ENCODE results near the gene SPPL2B.

The SPPL2B gene

DNA sequence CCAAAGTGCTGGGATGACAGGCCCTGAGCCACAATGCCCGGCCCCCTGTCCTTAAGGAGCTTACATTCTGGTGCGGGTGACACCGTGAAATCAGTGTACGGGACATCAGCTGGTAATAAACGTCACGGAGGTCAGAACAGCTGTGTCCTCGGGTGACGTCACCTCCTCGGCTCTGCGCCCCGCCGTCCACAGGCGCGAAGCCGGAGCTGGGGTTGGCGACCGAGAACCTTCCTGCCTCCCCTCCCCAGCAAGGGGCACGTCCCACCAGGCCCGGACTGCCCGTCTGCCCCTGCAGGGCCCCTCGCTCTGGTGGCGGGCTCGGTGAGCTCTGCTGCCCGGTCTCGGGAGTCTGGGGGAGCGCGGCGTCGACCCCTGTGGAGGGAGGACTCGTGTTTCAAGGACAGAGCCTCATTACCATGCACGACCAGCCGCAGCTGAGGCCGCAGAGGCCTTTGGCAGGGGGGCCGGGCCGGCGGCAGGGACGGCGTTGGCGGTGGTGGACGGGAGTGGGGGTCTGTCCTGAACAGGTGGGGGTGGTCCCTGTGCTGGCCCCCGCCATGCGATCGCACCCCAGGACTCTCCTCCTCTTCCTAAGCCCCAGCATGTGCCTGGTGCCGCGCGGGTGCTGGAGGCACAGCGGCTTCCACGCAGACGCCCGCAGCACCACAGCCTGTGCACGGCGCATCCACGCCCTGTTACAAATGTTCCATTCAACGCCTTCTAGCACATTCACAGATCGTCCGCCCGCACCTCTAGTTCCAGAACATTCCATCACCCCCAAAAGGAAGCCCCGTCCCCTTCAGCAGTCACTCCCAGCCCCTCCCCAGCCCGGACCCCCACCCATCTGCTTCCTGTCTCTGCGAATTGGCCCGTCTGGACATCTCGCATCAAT, 25.9 kb upstream of the SPPL2B start:
- DNase-seq = peak; percentile 65

DNA sequence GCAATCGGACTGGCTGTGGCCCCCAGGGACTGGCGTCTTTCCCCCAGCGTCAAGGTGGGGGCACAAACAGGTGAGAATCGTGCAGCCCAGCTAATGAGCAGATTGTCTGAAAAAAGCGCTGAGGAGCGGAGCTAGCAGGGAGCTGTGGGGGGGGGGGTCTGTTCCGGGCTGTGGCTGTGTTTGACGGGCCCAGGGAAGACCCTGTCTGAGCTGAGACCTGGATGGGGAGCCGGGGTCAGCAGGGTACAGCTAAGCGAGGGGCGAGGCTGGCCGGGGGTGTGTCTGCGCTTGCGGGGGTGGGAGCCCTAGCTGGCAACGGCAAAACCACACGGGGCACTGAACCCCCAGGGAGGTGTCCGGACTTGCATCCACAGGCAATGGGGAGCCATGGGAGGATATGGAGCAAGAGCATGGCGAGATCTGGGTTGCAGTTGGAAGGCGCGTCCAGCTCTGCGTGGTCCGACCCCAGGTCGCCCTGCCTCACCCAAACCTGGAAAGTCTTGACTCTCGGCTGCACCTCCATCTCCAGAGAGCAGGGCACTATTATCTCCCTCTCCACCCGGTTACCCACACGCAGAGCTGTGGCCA, 25.2 kb upstream of the SPPL2B start:
- DNase-seq = no peak

DNA sequence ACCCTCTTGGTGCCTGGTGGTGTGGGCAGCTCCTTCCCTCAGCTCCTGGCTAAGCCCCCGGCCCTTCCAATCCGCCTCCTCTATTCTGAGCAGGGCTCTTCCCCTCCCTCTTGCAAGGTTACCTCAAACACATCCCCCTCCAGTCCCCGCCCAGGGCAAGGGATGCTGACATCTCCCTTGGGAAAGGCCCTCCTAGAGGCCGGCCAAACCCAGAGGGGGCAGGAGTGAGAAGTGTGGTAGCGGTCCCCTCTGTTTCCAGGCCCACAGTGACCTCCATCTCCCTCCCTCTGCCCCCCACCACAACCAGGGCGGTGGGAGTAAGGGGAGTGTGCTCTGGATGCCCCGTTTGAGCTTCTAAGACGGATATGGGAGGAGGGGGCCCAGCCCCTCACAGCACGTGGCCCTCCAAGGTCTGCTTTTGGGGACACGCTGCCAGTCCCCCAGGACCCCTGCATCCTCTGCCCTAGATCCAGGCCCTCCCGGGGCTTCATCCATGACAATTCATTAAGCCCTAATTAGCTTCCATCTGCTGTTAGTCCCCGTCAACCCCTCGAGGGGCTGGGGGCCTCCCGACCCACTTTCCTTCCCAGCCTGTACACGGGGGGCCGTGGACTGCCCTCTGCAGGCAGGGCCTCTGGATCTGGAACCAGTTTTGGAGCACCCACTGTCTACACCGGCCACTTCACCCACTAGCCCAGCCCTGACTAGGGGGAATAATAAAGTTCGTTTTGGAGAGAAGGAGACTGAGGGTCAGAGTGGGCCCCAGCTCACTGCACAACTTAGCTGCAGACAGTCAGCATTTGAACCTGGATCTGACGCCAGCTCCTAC, 22.8 kb upstream of the SPPL2B start:
- DNase-seq = no peak

DNA sequence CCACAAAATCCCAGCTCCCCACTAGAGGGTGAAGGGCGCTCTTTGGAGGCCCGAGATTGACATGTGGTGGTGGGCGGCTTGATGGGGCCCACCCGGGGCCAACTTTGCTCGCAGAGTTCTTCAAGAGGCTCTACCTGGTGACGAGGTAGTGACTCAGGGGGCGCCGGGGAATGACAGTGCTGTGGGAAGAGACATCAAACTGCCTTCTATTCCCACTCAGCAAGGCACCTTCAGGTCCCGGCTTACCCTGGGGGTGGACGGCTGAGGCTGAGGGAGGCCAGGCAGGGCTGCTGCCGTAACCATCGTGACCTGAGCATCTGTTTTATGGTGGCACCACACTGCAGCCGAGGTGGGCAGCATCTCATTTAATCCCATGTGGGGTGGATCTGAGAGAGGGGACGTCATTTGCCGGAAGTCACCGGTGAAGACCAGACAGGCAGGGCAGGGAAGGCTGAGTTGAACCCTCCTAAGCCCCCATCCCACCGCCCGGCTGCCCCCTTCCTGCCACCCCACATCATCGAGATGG, 22.1 kb upstream of the SPPL2B start:
- DNase-seq = no peak

DNA sequence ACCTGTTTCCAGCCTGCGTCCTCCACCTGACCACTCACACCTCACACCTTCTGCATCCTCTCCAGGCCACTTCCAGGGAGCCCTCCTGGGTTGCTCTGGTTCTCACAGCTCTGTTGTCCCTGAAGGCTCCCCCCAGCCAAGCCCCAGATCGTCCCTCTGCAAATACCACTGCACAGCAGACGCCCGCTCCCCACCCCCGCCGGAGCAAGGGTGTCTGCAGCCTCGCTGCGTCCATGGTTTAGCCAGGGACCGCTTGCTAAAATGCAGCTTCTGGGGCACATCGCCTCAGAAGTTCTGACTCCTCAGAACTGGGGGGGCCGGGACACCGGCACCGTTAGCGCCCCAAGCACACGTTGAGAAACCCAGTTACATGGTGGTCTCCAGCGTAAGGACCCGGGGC, 21.5 kb upstream of the SPPL2B start:
- DNase-seq = no peak

DNA sequence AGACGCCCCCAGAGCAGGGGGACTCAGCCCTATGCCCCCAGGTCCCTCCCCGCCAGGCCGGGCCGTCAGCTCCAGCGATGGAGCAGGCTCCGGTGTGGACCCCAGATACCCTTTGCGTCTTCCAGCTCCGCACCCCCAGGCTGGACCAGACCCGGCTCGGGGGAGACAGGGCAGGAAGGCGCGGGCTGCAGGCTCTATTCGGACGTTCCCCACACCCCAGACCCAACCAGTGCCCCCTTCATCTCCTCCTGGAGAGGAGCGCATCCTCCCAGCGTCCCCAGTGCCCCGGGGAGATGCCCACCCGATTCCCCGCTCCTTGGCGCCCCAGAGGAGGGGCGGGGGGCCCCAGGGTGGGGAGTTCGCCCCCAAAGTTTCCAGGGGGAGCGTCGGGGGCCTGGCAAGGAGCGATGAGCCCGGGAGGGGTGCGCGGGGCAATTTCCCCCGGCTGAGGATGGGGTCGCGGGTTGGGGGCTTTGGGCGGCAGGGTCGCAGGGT, 20.9 kb upstream of the SPPL2B start:
- DNase-seq = no peak

DNA sequence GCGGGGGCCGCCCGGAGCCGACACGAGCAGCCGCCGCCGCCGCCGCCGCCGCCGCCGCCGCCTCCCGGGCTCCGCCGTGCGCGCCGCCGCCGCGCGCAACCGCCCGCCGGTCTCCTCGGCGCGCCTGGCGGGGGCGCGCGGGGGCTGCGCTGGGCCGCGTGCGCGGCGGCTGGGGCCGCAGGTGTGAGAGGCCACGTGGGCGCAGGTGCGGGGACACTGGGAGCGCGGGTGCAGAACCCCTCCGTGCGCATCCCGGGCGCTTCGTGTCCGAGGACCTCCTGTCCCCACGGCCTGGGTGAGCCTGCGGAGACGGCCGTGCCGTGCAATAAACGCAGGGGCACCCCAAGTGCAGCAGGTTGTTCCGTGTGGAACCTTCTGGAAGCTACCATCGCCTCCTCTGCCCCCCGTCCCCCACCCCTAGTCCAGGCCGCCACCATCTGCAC, 20.3 kb upstream of the SPPL2B start, which contains the start of gene LINGO3:
LINGO3 (minus strand) TSS at position 41 of the 443 bp plus-strand sequence. CDS start 16,378 bp downstream, outside the sequence.
- no peak for DNase-seq

DNA sequence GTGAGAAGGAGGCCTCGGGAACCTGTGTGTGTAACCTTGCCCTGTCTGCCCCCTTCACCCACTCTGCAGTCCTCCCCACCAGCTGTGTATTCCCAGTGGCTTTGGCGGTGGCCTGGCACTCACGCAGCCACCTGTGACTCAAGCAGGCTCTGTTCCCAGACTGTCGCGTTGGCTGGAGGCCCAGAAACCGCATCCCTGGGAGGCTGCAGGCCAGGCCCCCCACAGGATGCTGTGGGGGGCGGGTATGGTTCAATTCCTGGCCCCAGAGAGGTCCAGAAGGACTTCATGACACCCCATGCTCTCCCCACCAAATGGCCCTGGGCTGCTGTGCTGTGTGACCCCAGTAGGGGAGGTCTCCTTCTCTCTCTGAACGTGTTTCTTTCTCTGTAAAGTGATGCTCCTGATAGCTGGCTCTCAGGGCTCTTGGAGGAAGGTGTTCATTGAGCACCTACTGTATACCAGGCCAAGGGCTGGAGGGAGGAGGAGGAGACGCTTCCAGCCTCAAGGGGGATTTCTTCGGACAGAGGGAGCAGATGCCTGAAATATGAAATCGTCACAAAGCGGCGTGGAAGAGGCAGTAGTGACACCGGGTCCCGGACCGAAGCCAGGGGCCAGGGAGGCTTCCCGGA, 18.6 kb upstream of the SPPL2B start:
- DNase-seq = no peak

DNA sequence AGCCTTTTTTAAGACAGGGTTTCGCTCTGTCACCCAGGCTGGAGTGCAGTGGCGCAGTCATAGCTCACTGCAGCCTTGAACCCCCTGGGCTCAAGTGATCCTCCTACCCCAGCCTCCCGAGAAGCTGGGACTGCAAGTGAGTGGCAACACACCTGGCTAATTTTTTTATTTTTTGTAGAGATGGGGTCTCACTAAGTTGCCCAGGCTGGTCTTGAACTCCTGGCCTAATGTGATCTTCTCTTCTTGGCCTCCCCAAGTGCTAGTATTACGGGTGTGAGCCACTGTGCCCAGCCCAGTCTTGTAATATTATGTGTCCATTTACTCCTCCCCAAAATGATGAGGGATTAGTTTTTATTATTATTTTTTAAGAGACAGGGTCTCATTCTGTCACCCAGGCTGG, 17.4 kb upstream of the SPPL2B start:
- no peak for DNase-seq

DNA sequence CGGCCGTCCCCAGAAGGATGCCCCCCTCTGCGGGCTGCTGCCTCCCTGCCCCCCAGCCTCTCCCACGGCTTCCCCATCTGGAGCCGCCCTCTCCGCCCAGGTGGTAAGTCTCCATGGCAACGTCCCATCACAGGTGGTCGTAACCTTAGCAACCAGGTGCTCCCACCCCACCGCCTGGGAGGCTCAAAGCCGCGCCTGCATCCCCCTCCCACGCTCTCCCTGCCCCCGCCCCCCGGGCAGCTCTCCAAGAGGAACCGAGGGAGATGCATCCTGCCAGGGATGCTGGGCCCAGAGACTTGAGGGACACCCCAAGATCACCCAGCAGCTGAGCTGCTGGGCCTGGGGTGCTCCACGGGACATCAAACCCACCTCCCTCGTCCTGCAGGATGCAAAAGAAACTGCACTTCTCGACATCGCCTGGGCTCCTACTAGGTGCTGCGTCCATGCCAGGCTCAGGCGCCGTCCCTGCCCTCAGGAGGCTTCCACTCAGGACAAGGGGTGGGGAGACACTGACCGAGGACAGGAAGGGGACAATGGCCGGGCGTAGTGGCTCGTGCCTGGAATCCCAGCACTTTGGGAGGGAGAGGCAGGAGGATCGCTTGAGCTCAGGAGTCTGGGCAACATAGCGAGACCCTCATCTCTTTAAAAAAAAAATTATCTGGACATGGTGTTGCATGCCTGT, 15.5 kb upstream of the SPPL2B start:
- no peak for DNase-seq

DNA sequence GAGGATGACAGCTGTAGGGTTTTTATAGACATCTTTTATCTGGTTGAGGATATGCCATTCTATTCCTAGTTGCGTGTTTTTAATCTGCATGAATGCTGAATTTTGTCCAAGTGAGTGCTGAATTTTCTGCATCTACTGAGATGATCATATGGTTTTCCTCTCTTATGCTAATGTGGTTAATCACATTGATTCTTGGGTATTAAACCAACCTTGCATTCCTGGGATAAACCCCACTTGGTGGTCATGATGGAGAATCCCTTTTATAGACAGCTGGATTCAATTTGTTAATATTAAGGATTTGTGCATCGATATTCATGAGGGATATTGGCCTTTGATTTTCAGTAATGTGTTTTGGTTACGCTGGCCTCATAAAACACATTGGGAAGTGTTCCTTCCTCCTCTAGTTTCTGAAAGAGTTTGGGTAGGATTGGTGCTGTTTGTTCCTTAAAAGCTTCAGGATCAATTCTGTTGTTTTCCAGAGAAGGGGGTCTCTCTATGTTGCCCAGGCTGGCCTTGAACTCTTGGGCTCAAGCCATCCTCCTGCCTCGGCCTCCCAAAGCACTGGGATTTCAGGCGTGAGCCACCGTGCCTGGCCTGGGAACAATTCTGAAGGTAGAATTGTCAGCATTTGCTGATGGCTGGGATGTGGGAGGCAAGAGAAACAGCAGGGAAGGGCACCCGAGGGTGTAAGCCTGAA, 13.2 kb upstream of the SPPL2B start:
- no peak for DNase-seq

DNA sequence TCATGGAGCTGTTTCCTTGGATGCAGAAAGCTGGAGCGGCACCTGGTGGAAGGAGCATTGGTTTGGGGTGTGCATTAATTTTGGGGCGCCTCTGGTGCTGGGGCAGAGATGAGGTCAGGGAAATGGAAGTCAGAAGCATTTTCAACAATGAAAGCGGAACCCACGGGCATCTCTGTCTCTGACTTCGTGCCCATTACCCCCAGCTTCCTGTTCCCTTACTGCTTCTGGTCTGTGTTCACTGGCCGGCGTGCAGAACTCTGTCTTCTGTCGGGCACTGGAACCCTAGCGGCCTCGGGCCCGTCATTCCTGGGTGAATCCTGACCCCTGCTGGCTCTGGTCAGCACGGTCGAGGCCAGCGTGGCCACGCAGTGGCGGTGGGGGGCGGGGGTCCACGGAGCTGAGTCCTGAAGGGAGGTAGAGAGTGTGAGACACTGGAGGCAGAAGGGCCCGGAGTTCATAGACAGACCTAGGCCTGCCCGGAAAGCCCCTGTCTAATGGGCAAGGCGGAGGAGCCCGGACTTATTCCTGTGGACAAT, 12.6 kb upstream of the SPPL2B start:
- peak; percentile 89 for DNase-seq

DNA sequence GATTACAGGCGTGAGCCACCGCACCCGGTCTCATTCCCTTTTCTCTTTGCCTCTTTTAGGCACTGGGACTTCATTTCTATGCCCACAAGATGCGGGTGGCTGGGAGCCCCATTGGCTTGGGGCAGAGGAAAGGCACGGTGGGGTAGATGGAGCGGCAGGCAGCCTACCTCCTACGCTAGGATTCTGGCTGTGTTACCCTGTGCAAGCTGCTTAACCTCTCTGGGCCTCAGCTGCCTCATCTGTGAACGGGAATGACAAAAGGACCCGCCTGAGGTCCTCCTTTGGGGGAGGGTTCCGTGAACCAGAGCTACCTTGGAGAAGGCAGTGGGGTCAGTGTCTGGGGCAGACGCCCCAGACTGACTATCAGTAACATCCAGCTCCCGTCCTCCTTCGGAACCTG, 11.2 kb upstream of the SPPL2B start:
- DNase-seq = no peak

DNA sequence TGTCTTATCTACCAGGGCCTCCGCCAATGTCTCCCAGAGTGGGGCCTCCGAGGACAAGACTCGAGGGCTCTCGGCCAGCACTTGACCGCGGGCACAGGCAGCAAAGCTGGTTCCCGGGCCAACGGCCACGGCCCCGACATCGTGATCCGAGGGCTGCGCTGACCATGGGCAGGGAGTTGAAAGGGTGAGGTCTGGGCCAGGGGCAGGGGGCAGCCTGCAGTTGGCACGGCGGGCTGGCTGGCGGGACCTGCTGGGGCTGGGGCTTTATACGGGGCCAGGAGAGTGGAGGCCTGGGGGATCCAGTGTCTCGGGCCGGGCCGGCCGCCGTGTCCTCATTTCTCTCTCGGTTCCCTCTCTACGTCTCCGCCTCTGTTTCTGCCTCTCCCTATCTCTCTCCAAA, 10.7 kb upstream of the SPPL2B start:
- DNase-seq = peak; percentile 15

DNA sequence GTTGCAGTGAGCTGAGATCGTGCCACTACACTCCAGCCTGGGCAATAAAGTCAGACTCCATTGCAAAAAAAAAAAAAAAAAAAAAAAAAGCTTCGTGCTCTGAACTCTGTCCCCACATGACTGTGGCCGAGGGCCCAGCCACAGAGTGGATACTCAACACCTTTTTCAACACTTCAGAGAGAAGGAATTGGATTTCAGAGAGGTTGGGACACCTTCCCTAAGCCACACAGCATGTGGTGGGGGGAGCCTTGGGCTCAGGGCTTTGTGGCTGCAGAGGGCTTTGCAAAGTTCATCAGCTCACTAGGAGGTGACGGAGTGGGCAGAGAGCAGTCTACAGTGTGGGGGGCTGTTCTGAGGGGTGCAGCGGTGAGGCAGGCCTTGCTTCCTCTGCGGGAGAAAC, 9.6 kb upstream of the SPPL2B start:
- no peak for DNase-seq

DNA sequence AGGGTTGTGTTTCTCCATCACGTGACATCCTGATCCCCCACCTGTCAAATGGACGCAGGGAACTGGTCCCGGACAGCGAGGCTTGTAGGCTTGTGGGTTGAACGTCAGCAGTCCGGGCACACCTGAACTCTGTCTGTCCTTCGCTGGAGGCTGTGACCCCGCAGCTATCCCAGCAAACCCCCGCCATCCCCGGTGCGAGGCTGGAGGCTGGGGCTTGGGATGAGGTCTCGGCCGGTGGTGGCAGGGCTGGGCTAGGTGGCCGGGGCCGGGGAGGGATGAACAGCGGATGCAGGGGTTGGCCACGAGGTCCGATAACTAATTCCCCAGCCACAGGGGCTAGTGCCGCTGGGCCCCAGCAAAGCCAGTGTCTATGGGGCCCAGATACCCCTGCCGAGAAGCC, 8.9 kb upstream of the SPPL2B start:
- DNase-seq = no peak

DNA sequence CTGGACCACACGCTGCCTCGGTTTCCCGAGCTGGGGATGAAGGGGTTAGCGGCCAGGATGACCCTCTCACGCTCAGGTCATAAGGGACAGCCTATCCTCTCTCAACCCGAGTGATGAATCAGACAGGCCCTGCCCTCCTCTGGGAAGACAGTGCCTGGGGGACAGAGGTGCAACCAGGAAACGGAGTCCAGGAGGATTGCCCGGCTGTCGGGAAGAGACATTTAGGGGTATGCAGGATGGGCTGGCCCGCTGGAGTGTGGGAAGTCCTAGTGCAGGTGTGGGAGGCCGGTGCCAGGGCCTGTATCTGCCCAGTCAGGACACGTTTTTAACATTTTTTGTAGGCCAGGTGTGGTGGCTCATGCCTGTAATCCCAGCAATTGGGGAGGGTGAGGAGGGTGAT, 8.4 kb upstream of the SPPL2B start:
- no peak for DNase-seq

DNA sequence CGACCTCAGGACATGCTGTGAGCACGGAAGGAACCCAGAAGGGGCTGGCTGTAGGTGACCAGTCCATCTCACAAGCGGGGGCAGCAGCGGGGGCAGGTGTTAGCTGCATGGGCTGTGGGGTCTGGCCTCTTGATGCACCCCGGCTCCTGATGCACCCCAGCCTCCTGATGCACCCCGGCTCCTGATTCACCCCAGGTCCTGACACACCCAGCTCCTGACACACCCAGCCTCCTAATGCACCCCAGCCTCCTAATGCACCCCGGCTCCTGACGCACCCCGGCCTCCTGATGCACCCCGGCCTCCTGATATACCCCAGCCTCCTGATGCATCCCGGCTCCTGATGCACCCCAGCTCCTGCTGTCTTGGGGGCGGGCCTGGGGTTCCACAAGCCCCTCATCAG, 7.5 kb upstream of the SPPL2B start:
- DNase-seq = no peak

DNA sequence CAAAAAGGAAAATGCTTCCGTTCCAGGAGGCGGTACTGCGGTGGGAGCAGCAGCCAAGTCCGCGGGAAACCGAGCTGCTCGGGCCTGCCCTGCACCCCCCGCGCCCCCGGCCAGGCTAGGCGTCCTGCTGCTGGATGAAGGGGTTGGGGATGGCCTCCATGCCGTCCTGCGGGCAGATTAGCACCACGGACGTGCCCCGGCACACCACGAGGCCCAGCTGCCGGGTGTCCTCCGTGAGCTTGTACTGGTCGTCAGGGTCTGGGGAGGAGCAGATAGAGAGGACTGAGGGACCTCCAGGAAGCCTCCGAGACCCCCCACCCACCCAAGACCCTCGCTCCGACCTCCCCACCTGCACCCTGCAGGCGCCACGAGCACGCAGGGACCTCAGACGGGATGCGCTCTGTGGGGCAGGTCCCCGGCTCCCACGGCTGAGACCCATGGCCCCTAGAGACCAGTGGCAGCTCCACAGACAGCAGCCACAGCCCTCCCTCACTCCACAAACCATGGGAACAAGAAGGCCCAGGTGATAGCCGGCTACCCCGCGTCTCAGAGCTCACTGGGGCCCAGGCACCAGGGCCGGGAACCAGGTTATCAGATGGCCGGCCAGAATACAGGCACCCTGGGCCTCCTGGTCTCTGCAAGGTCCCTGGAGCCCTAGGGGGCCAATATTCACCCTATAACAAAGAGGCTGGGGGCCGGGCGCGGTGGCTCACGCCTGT, 6.8 kb upstream of the SPPL2B start:
- DNase-seq = no peak

DNA sequence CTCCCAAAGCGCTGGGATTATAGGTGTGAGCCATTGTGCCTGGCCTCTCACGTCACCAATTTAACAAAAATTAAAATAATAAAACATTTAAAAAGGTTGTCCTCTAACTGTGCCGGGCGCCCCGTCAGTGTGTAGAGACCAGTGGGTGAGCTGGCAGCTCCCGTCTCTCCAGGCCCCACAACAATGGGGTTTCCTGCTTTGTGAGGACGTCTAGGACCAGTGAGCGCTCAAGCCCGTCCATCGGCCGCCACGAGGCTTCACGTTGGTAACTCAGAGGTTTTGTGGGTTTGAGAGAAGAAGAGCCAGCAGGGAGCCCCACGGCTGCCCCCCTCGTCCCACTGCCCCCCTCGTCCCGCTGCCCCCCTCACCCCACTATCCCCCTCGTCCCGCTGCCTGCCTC, 4.8 kb upstream of the SPPL2B start:
- DNase-seq = no peak

Measured in hematopoietic multipotent progenitor cell treated with erythropoietin and hydrocortisone succinate and interleukin-3 and kit ligand, for 4 days (in vitro differentiated cells).